H9 (cell line): ENCODE results near the gene CTSE. TPM values are rescaled to one million over a fixed set of nuclear protein-coding genes. Genes with fewer than 3 reads are reported as not detected.

Experiments
- DNase-seq: peaks from one replicate; pipeline ENCODE4 v3.0.0-alpha.2; 2017
- H2AFZ ChIP-seq: one replicate; pipeline ENCODE4 v1.6.1; 2013; ENCODE audit warnings: mild to moderate bottlenecking, low read length, control low read depth, moderate library complexity
- H2AK5ac ChIP-seq: 2 replicates; pipeline ENCODE4 v1.6.1; 2013; ENCODE audit warnings: low read length, control low read depth, mixed read lengths; ENCODE audit not compliant: insufficient read length
- H2BK120ac ChIP-seq: one replicate; pipeline ENCODE4 v1.6.1; 2013; ENCODE audit warnings: low read depth, mild to moderate bottlenecking, low read length, control low read depth, inconsistent platforms; ENCODE audit not compliant: poor library complexity, severe bottlenecking
- H2BK12ac ChIP-seq: 2 replicates; pipeline ENCODE4 v1.6.1; 2013; ENCODE audit warnings: low read length, control low read depth, mixed read lengths, low read depth; ENCODE audit not compliant: insufficient read length
- H2BK15ac ChIP-seq: 2 replicates; pipeline ENCODE4 v1.6.1; 2013; ENCODE audit warnings: low read depth, low read length, control low read depth
- H2BK20ac ChIP-seq: one replicate; pipeline ENCODE4 v1.6.1; 2013; ENCODE audit warnings: low read depth, mild to moderate bottlenecking, low read length, control low read depth, inconsistent platforms; ENCODE audit not compliant: poor library complexity, severe bottlenecking
- H2BK5ac ChIP-seq: 2 replicates; pipeline ENCODE4 v1.6.1; 2013; ENCODE audit warnings: low read length, control low read depth, mixed read lengths; ENCODE audit not compliant: insufficient read length
- H3K14ac ChIP-seq: 2 replicates; pipeline ENCODE4 v1.6.1; 2013; ENCODE audit warnings: low read length, control low read depth; ENCODE audit not compliant: insufficient read depth
- H3K18ac ChIP-seq: 2 replicates; pipeline ENCODE4 v1.6.1; 2013; ENCODE audit warnings: low read depth, mild to moderate bottlenecking, mixed read lengths, low read length, control low read depth; ENCODE audit not compliant: insufficient read length
- H3K23ac ChIP-seq: 2 replicates; pipeline ENCODE4 v1.6.1; 2013; ENCODE audit warnings: low read length, control low read depth, mixed read lengths, low read depth; ENCODE audit not compliant: insufficient read length
- H3K23me2 ChIP-seq: 2 replicates; pipeline ENCODE4 v1.6.1; 2013; ENCODE audit warnings: low read depth, mild to moderate bottlenecking, mixed read lengths, low read length, control low read depth; ENCODE audit not compliant: insufficient read length, poor library complexity, severe bottlenecking
- H3K27ac ChIP-seq: 2 replicates; pipeline ENCODE4 v1.5.1; 2013; ENCODE audit warnings: low read length, control low read depth, mixed read lengths, low read depth; ENCODE audit not compliant: insufficient read length
- H3K27me3 ChIP-seq: 2 replicates; pipeline ENCODE4 v1.6.1; 2013; ENCODE audit warnings: low read length, control low read depth, inconsistent platforms; ENCODE audit not compliant: insufficient read depth
- H3K4ac ChIP-seq: 2 replicates; pipeline ENCODE4 v1.6.1; 2013; ENCODE audit warnings: low read depth, mild to moderate bottlenecking, control low read depth, inconsistent platforms, low read length, moderate library complexity
- H3K4me1 ChIP-seq: 2 replicates; pipeline ENCODE4 v1.6.1; 2013; ENCODE audit warnings: low read length, control low read depth, inconsistent platforms; ENCODE audit not compliant: insufficient read depth
- H3K4me2 ChIP-seq: 2 replicates; pipeline ENCODE4 v1.6.1; 2013; ENCODE audit warnings: low read length, control low read depth, mixed read lengths; ENCODE audit not compliant: insufficient read length, insufficient read depth
- H3K56ac ChIP-seq: 2 replicates; pipeline ENCODE4 v1.6.1; 2013; ENCODE audit warnings: low read depth, mild to moderate bottlenecking, mixed read lengths, low read length, control low read depth; ENCODE audit not compliant: insufficient read length
- H3K79me1 ChIP-seq: 2 replicates; pipeline ENCODE4 v1.6.1; 2013; ENCODE audit warnings: low read depth, mild to moderate bottlenecking, moderate library complexity, low read length, control low read depth, inconsistent platforms; ENCODE audit not compliant: insufficient read depth, poor library complexity, severe bottlenecking
- H3K79me2 ChIP-seq: 2 replicates; pipeline ENCODE4 v1.6.1; 2013; ENCODE audit warnings: low read length, control low read depth, inconsistent platforms; ENCODE audit not compliant: insufficient read depth
- H3K9ac ChIP-seq: 2 replicates; pipeline ENCODE4 v1.6.1; 2013; ENCODE audit warnings: low read length, control low read depth, mixed read lengths; ENCODE audit not compliant: insufficient read length; ENCODE audit errors: extremely low read depth
- H3K9me3 ChIP-seq: one replicate; pipeline ENCODE4 v1.6.1; 2013; ENCODE audit warnings: low read depth, low read length, inconsistent platforms; ENCODE audit not compliant: control insufficient read depth
- H3T11ph ChIP-seq: one replicate; pipeline ENCODE4 v1.6.1; 2013; ENCODE audit warnings: mild to moderate bottlenecking, low read length, control low read depth, inconsistent platforms
- H4K20me1 ChIP-seq: one replicate; pipeline ENCODE4 v1.6.1; 2013; ENCODE audit not compliant: control insufficient read depth, insufficient read length, insufficient read depth
- H4K5ac ChIP-seq: 2 replicates; pipeline ENCODE4 v1.6.1; 2013; ENCODE audit warnings: low read depth, mild to moderate bottlenecking, mixed read lengths, low read length, control low read depth; ENCODE audit not compliant: insufficient read length
- H4K8ac ChIP-seq: replicated peaks from 2 replicates; pipeline ENCODE4 v1.6.1; 2013; ENCODE audit warnings: low read length, control low read depth, mixed read lengths, low read depth; ENCODE audit not compliant: insufficient read length
- H4K91ac ChIP-seq: 2 replicates; pipeline ENCODE4 v1.6.1; 2013; ENCODE audit warnings: low read depth, mild to moderate bottlenecking, moderate library complexity, mixed read lengths, low read length, control low read depth; ENCODE audit not compliant: insufficient read length
- H3K27ac Mint-ChIP-seq, 3 experiments: 2 replicates in 2 of 3; 3 replicates in 1 of 3; pipeline ENCODE4 v1.8.0; 2020 to 2021; ENCODE audit warnings: mixed read lengths in 3 of 3, mild to moderate bottlenecking in 1 of 3, moderate library complexity in 1 of 3
- H3K27me3 Mint-ChIP-seq: 2 replicates; pipeline ENCODE4 v1.8.0; 2021; ENCODE audit warnings: low read depth, mild to moderate bottlenecking, moderate library complexity, mixed read lengths
- H3K36me3 Mint-ChIP-seq, 3 experiments: 2 replicates in 2 of 3; 3 replicates in 1 of 3; pipeline ENCODE4 v1.8.0; 2020 to 2021; ENCODE audit warnings: low read depth in 3 of 3, mixed read lengths in 3 of 3; ENCODE audit not compliant: insufficient read depth in 1 of 3
- H3K4me1 Mint-ChIP-seq, 2 experiments: 2 replicates each; pipeline ENCODE4 v1.8.0; 2020; ENCODE audit warnings: mixed read lengths in 2 of 2
- H3K4me3 Mint-ChIP-seq, 2 experiments: 2 replicates in 1 of 2; 3 replicates in 1 of 2; pipeline ENCODE4 v1.8.0; 2020 to 2021; ENCODE audit warnings: mild to moderate bottlenecking in 2 of 2, mixed read lengths in 2 of 2, moderate library complexity in 1 of 2
- H3K9me3 Mint-ChIP-seq, 2 experiments: 2 replicates in 1 of 2; 3 replicates in 1 of 2; pipeline ENCODE4 v1.8.0; 2020; ENCODE audit warnings: mild to moderate bottlenecking in 2 of 2, mixed read lengths in 2 of 2, moderate library complexity in 1 of 2
- WGBS: extraction: QIAGEN DNeasy Blood & Tissue Kit; methylation state at CpG from one replicate; pipeline ENCODE4 v1.1.7; 2013; ENCODE audit warnings: missing lambda C conversion rate, low lambda C conversion rate, mixed read lengths; ENCODE audit not compliant: insufficient read length; ENCODE audit errors: extremely low coverage; 5-methylcytosine and 5-hydroxymethylcytosine counted together
- total RNA-seq: library from RNA; stranded (reverse); gene quantifications from 2 replicates; pipeline ENCODE4 v1.2.1, GENCODE V29; 2021
- TF ChIP-seq, protein P1 (sequence below): fragments of 200-600 bp; sonication (generic); conservative IDR thresholded peaks from 3 replicates; pipeline ENCODE4 v1.8.0; 2021; ENCODE audit warnings: antibody characterized with exemption, mild to moderate bottlenecking

CTSE gene
- total RNA-seq, 1 experiment from 2014 or later = not detected

GRCh38 chr1:206068314-206068713, 44.6 kb upstream of the CTSE start:
- DNase-seq = no peak
- TF ChIP-seq, protein P1, sequence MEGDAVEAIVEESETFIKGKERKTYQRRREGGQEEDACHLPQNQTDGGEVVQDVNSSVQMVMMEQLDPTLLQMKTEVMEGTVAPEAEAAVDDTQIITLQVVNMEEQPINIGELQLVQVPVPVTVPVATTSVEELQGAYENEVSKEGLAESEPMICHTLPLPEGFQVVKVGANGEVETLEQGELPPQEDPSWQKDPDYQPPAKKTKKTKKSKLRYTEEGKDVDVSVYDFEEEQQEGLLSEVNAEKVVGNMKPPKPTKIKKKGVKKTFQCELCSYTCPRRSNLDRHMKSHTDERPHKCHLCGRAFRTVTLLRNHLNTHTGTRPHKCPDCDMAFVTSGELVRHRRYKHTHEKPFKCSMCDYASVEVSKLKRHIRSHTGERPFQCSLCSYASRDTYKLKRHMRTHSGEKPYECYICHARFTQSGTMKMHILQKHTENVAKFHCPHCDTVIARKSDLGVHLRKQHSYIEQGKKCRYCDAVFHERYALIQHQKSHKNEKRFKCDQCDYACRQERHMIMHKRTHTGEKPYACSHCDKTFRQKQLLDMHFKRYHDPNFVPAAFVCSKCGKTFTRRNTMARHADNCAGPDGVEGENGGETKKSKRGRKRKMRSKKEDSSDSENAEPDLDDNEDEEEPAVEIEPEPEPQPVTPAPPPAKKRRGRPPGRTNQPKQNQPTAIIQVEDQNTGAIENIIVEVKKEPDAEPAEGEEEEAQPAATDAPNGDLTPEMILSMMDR = no peak

More at GRCh38 chr1:206068314-206068713, 44.6 kb upstream of the CTSE start:
- no peak overlapping the region for H3K56ac ChIP-seq
- no peak overlapping the region for H3K9ac ChIP-seq
- Mint-ChIP-seq H3K4me3 (no peak overlapping the region), H3K27ac (no peak overlapping the region), H3K9me3 (peaks cover 4 to 8% of the 10 kb centered on the region in 2 experiments; a peak in 4 of 5 replicates), H3K27me3 (peaks cover 3% of the 10 kb centered on the region), H3K4me1 (peaks cover 0 to 11% of the 10 kb centered on the region in 2 experiments; a peak in 2 of 4 replicates), H3K36me3 (peaks cover 0 to under 1% (median under 1%) of the 10 kb centered on the region in 3 experiments; a peak in 3 of 7 replicates)
- WGBS = no CpG with 5 or more reads among the region's 1 CpG
- H3K27me3 ChIP-seq = no peaks in the 10 kb centered on the region
- no peak overlapping the region for H3T11ph ChIP-seq
- no peak overlapping the region for H2BK5ac ChIP-seq
- H3K14ac ChIP-seq = no peak overlapping the region
- H3K4me2 ChIP-seq = no peak overlapping the region
- H4K20me1 ChIP-seq = no peaks in the 10 kb centered on the region
- H2BK20ac ChIP-seq = no peak overlapping the region
- no peak overlapping the region for H4K8ac ChIP-seq
- no peak overlapping the region for H2AK5ac ChIP-seq
- no peak overlapping the region for H2BK120ac ChIP-seq
- H2AFZ ChIP-seq = no peak overlapping the region
- no peaks in the 10 kb centered on the region for H3K79me1 ChIP-seq
- no peaks in the 10 kb centered on the region for H3K23me2 ChIP-seq
- H3K27ac ChIP-seq = no peak overlapping the region
- H3K4me1 ChIP-seq = no peaks in the 10 kb centered on the region
- H3K79me2 ChIP-seq = no peaks in the 10 kb centered on the region
- no peak overlapping the region for H4K5ac ChIP-seq
- H3K4ac ChIP-seq = no peak overlapping the region
- H2BK15ac ChIP-seq = no peak overlapping the region
- no peak overlapping the region for H3K18ac ChIP-seq
- no peak overlapping the region for H3K23ac ChIP-seq
- no peak overlapping the region for H2BK12ac ChIP-seq
- no peaks in the 10 kb centered on the region for H3K9me3 ChIP-seq
- H4K91ac ChIP-seq = no peak overlapping the region
